ENCODE measurements around the gene LUZP2. TPM values are rescaled to one million over a fixed set of nuclear protein-coding genes. Genes with fewer than 3 reads are reported as not detected.

Gene LUZP2
- total RNA-seq, 1 experiment from 2014 or later = not detected

DNA sequence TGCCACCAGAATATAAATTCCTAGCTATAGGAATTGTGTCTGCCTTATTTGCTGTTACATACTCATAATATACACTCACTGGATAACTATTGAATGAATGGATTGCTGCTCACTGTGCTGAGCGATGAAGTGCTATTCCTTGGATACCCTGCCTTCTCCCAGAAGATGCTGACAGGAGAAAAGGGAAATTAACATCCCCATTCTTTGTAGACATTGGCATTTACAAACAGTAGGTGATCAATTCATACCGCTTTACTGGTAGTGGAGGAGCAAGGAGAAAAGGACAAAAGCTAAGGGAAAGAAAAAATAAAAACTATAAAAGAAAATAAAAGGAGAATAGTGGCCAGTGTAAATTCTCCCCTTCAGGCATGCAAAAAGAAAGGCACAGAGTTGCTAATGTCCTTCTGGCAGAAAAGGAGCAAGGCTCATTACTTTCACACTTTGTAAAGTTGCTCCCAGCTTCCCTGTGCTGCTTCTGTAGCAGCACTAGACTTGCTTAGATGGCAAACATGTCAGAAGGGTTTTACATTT is 183.0 kb downstream of the LUZP2 start:
- H3K9me3 ChIP-seq = no peaks in the 10 kb centered on the region
- no peaks in the 10 kb centered on the region for H3K9me3 Mint-ChIP-seq (ENCODE audit: unreplicated experiment)
- no peaks in the 10 kb centered on the region for H3K36me3 Mint-ChIP-seq (ENCODE audit: insufficient read depth, unreplicated experiment)
- ChIA-PET CTCF (no interaction called here), POLR2A (no interaction called here)
- intact Hi-C loops (cut with micrococcal nuclease; ENCODE audit: unreplicated experiment) = no loop called here
- TF ChIP-seq, protein P1, sequence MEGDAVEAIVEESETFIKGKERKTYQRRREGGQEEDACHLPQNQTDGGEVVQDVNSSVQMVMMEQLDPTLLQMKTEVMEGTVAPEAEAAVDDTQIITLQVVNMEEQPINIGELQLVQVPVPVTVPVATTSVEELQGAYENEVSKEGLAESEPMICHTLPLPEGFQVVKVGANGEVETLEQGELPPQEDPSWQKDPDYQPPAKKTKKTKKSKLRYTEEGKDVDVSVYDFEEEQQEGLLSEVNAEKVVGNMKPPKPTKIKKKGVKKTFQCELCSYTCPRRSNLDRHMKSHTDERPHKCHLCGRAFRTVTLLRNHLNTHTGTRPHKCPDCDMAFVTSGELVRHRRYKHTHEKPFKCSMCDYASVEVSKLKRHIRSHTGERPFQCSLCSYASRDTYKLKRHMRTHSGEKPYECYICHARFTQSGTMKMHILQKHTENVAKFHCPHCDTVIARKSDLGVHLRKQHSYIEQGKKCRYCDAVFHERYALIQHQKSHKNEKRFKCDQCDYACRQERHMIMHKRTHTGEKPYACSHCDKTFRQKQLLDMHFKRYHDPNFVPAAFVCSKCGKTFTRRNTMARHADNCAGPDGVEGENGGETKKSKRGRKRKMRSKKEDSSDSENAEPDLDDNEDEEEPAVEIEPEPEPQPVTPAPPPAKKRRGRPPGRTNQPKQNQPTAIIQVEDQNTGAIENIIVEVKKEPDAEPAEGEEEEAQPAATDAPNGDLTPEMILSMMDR (IDR thresholded peaks at IDR 0.05; ENCODE audit: insufficient read depth in 1 of 2, low read depth in 1 of 2, low read length in 1 of 2, severe bottlenecking in 1 of 2, unreplicated experiment in 1 of 2) = no peak
- H3K4me3 Mint-ChIP-seq (ENCODE audit: unreplicated experiment) = no peak overlapping the region
- no peaks in the 10 kb centered on the region for H3K27me3 Mint-ChIP-seq (ENCODE audit: insufficient read depth, unreplicated experiment)
- H3K27me3 ChIP-seq (replicated peaks; ENCODE audit: control insufficient read depth, insufficient read depth, low read length) = no peaks in the 10 kb centered on the region
- H3K27ac Mint-ChIP-seq (ENCODE audit: unreplicated experiment) = no peak overlapping the region
- peaks cover 11% of the 10 kb centered on the region; the same call in 1 of the 2 replicates for H3K4me1 ChIP-seq
- H3K4me3 ChIP-seq (ENCODE audit: low read depth, low read length) = no peak overlapping the region
- no peak for DNase-seq
- no TSS peak for BruUV-seq (replicated peaks)
- no peaks in the 10 kb centered on the region for H3K36me3 ChIP-seq (ENCODE audit: control insufficient read depth, insufficient read depth, low read length)
- peaks cover 6% of the 10 kb centered on the region for H3K4me1 Mint-ChIP-seq (ENCODE audit: low read depth, unreplicated experiment)

DNA sequence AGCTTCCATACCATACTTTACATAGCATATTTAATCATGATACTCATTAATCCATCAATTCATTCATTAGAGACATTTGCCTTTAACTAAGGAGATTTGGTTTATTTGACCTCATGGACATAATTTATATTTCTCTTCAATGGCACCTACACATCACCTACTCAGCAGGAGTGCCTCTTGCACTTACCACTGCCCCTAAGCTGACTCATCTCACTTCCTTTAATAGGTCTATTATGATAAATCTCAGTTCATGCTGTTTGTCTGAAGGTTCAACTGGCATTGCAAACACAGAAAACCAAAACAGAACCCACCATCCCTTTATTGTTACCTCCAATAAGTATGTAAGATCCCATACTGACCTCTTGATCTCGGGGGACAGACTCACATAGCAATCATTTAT is 186.7 kb downstream of the LUZP2 start:
- Histone ChIP-seq H3K9me3 (no peaks in the 10 kb centered on the region), H3K36me3 (ENCODE audit: control insufficient read depth, insufficient read depth, low read length) (no peaks in the 10 kb centered on the region), H3K27me3 (replicated peaks; ENCODE audit: control insufficient read depth, insufficient read depth, low read length) (no peaks in the 10 kb centered on the region), H3K4me3 (ENCODE audit: low read depth, low read length) (no peak overlapping the region), H3K4me1 (peaks cover 7% of the 10 kb centered on the region; the same call in 1 of the 2 replicates)
- no peak for DNase-seq
- Mint-ChIP-seq H3K27ac (ENCODE audit: unreplicated experiment) (no peak overlapping the region), H3K27me3 (ENCODE audit: insufficient read depth, unreplicated experiment) (no peaks in the 10 kb centered on the region), H3K36me3 (ENCODE audit: insufficient read depth, unreplicated experiment) (no peaks in the 10 kb centered on the region), H3K4me1 (ENCODE audit: low read depth, unreplicated experiment) (peaks cover 6% of the 10 kb centered on the region), H3K9me3 (ENCODE audit: unreplicated experiment) (no peaks in the 10 kb centered on the region), H3K4me3 (ENCODE audit: unreplicated experiment) (no peak overlapping the region)
- TF ChIP-seq, protein P1 (IDR thresholded peaks at IDR 0.05; ENCODE audit: insufficient read depth in 1 of 2, low read depth in 1 of 2, low read length in 1 of 2, severe bottlenecking in 1 of 2, unreplicated experiment in 1 of 2) = no peak
- intact Hi-C loops (cut with micrococcal nuclease; ENCODE audit: unreplicated experiment) = no loop called here
- POLR2A ChIA-PET = no interaction called here
- CTCF ChIA-PET = no interaction called here
- BruUV-seq (replicated peaks) = no TSS peak

DNA sequence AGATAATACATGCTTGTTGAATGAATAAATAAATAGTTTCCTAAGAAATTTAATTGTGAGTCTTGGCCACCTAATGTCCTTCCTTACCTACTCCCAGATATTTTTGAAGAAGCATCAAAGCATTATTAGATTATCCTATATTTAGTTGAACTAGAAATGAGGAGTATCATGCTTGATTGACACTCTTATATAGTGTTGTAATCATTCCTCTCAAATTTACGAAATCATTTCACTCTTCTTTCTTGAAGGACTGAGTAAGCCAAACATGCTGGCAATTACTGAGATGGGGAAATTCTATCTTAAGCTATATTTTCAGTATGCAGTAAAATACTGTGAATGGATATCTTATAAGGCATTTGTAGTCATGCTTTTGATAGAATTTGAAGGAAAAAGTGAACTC is 189.0 kb downstream of the LUZP2 start:
- POLR2A ChIA-PET = no interaction called here
- no peaks in the 10 kb centered on the region for H3K9me3 Mint-ChIP-seq (ENCODE audit: unreplicated experiment)

More for the DNA sequence above, 189.0 kb downstream of the LUZP2 start:
- no peak for DNase-seq
- Mint-ChIP-seq H3K27me3 (ENCODE audit: insufficient read depth, unreplicated experiment) (no peaks in the 10 kb centered on the region), H3K4me3 (ENCODE audit: unreplicated experiment) (no peak overlapping the region), H3K4me1 (ENCODE audit: low read depth, unreplicated experiment) (no peaks in the 10 kb centered on the region), H3K36me3 (ENCODE audit: insufficient read depth, unreplicated experiment) (no peaks in the 10 kb centered on the region), H3K27ac (ENCODE audit: unreplicated experiment) (no peak overlapping the region)
- no peaks in the 10 kb centered on the region for H3K9me3 ChIP-seq
- TF ChIP-seq, protein P1 (IDR thresholded peaks at IDR 0.05; ENCODE audit: insufficient read depth in 1 of 2, low read depth in 1 of 2, low read length in 1 of 2, severe bottlenecking in 1 of 2, unreplicated experiment in 1 of 2) = no peak
- CTCF ChIA-PET = no interaction called here
- no peaks in the 10 kb centered on the region for H3K36me3 ChIP-seq (ENCODE audit: control insufficient read depth, insufficient read depth, low read length)
- H3K4me1 ChIP-seq = no peaks in the 10 kb centered on the region
- no TSS peak for BruUV-seq (replicated peaks)
- no peak overlapping the region for H3K4me3 ChIP-seq (ENCODE audit: low read depth, low read length)
- intact Hi-C loops (cut with micrococcal nuclease; ENCODE audit: unreplicated experiment) = no loop called here
- no peaks in the 10 kb centered on the region for H3K27me3 ChIP-seq (replicated peaks; ENCODE audit: control insufficient read depth, insufficient read depth, low read length)

Measured in Caco-2 (cell line).